Activated CD8-positive, alpha-beta memory T cell treated with anti-CD3 and anti-CD28 coated beads, Interleukin-2, amount 10 ng/mL, durations not matched to agents 7 days and 5 days (primary cell): ENCODE measurements around the gene RPL29. TPM values are rescaled to one million over a fixed set of nuclear protein-coding genes. Genes with fewer than 3 reads are reported as not detected.

Experiments used
- ATAC-seq: fragments of 150-1000 bp; cut with Tn5 transposase; one replicate; pipeline ENCODE4 v1.10.0; 2021; ENCODE audit warnings: moderate library complexity
- CTCF ChIA-PET: fragments of 350-600 bp; sonication (Branson Sonifier 250); formaldehyde crosslinking; loops from one replicate; lab custom pipeline; 2021; ENCODE audit warnings: antibody characterized with exemption; lab: Charles Lee
- DNase-seq: peaks from one replicate; pipeline ENCODE4 v3.0.0-alpha.2; 2020
- H3K27ac Mint-ChIP-seq: one replicate; pipeline ENCODE4 v1.8.0; 2021; ENCODE audit warnings: mild to moderate bottlenecking, mixed read lengths
- H3K27me3 Mint-ChIP-seq: one replicate; pipeline ENCODE4 v1.8.0; 2021; ENCODE audit warnings: mixed read lengths
- H3K36me3 Mint-ChIP-seq: one replicate; pipeline ENCODE4 v1.8.0; 2021; ENCODE audit warnings: mild to moderate bottlenecking, mixed read lengths
- H3K4me1 Mint-ChIP-seq: one replicate; pipeline ENCODE4 v1.8.0; 2021; ENCODE audit warnings: mixed read lengths
- H3K4me3 Mint-ChIP-seq: one replicate; pipeline ENCODE4 v1.8.0; 2021; ENCODE audit warnings: mild to moderate bottlenecking, moderate library complexity, mixed read lengths
- H3K9me3 Mint-ChIP-seq: one replicate; pipeline ENCODE4 v1.8.0; 2022; ENCODE audit warnings: low read depth, mixed read lengths
- total RNA-seq, 2 experiments: library from RNA; stranded (reverse); gene quantifications; one replicate each; pipeline ENCODE4 v1.2.3, GENCODE V29; 2021

RPL29 gene
- total RNA-seq, 2 experiments from 2014 or later = 1,042 to 1,060 TPM

GRCh38 chr3:52023101-52023770, 27.5 kb upstream of the RPL29 start:
- no peaks in the 10 kb centered on the region for H3K4me1 Mint-ChIP-seq
- H3K4me3 Mint-ChIP-seq = no peak overlapping the region
- no peak overlapping the region for H3K27ac Mint-ChIP-seq
- no peaks in the 10 kb centered on the region for H3K27me3 Mint-ChIP-seq
- DNase-seq (no peak), ATAC-seq (no peak)
- no peaks in the 10 kb centered on the region for H3K36me3 Mint-ChIP-seq
- H3K9me3 Mint-ChIP-seq = no peaks in the 10 kb centered on the region
- CTCF ChIA-PET = interaction anchor here (1.2 to 1.5 kb wide), 2 partner anchors 22 to 30 kb away, joined by 7 read pairs; no protein-coding TSS in a partner anchor

- DNase-seq (no peak), ATAC-seq (no peak)
- Mint-ChIP-seq H3K4me1 (no peaks in the 10 kb centered on the region), H3K27ac (no peak overlapping the region), H3K36me3 (no peaks in the 10 kb centered on the region), H3K27me3 (no peaks in the 10 kb centered on the region), H3K4me3 (no peak overlapping the region), H3K9me3 (no peaks in the 10 kb centered on the region)
- CTCF ChIA-PET = interaction anchor here (1.2 to 1.5 kb wide), 2 partner anchors 21 to 31 kb away, joined by 7 read pairs; no protein-coding TSS in a partner anchor
Measured at GRCh38 chr3:52022323-52023100, 26.8 kb upstream of the RPL29 start.

- Mint-ChIP-seq H3K4me3 (no peak overlapping the region), H3K27ac (no peak overlapping the region), H3K27me3 (no peaks in the 10 kb centered on the region), H3K4me1 (no peaks in the 10 kb centered on the region), H3K9me3 (no peaks in the 10 kb centered on the region), H3K36me3 (no peaks in the 10 kb centered on the region)
- CTCF ChIA-PET = interaction anchor here (0.7 to 1.5 kb wide), 3 partner anchors 19 to 31 kb away, joined by 3 to 7 read pairs (median 7); no protein-coding TSS in a partner anchor
- ATAC-seq = no peak
- no peak for DNase-seq
Measured at GRCh38 chr3:52021489-52022268, 26.0 kb upstream of the RPL29 start.

- CTCF ChIA-PET = interaction anchor here (0.7 kb wide), 1 partner anchor 18 kb away, joined by 3 read pairs; no protein-coding TSS in a partner anchor
- no peak overlapping the region for H3K27ac Mint-ChIP-seq
- ATAC-seq = no peak
Measured at GRCh38 chr3:52020796-52021195, 25.1 kb upstream of the RPL29 start.

GRCh38 chr3:52019352-52020080, 23.8 kb upstream of the RPL29 start:
- no peaks in the 10 kb centered on the region for H3K27me3 Mint-ChIP-seq
- H3K27ac Mint-ChIP-seq = no peak overlapping the region
- H3K4me3 Mint-ChIP-seq = no peak overlapping the region
- H3K36me3 Mint-ChIP-seq = no peaks in the 10 kb centered on the region
- DNase-seq (no peak), ATAC-seq (no peak)
- H3K9me3 Mint-ChIP-seq = no peaks in the 10 kb centered on the region
- H3K4me1 Mint-ChIP-seq = no peaks in the 10 kb centered on the region
- CTCF ChIA-PET = interaction anchor here (1.0 kb wide), 1 partner anchor 103 kb away, joined by 3 read pairs; no protein-coding TSS in a partner anchor

More at GRCh38 chr3:52020796-52021195, 25.1 kb upstream of the RPL29 start:
- Mint-ChIP-seq H3K4me3 (no peak overlapping the region), H3K4me1 (no peaks in the 10 kb centered on the region), H3K36me3 (no peaks in the 10 kb centered on the region), H3K9me3 (no peaks in the 10 kb centered on the region), H3K27me3 (no peaks in the 10 kb centered on the region)
- DNase-seq = no peak

GRCh38 chr3:52018319-52019000, 22.8 kb upstream of the RPL29 start:
- no peaks in the 10 kb centered on the region for H3K36me3 Mint-ChIP-seq
- no peak overlapping the region for H3K4me3 Mint-ChIP-seq
- H3K4me1 Mint-ChIP-seq = no peaks in the 10 kb centered on the region
- H3K27me3 Mint-ChIP-seq = no peaks in the 10 kb centered on the region
- no peak overlapping the region for H3K27ac Mint-ChIP-seq
- CTCF ChIA-PET = interaction anchor here (0.6 to 1.5 kb wide), 2 partner anchors 14 to 502 kb away, joined by 3 read pairs; no protein-coding TSS in a partner anchor
- ATAC-seq (no peak), DNase-seq (no peak)
- H3K9me3 Mint-ChIP-seq = no peaks in the 10 kb centered on the region

GRCh38 chr3:52017586-52017985, 21.9 kb upstream of the RPL29 start:
- ATAC-seq = no peak
- no peaks in the 10 kb centered on the region for H3K4me1 Mint-ChIP-seq
- H3K36me3 Mint-ChIP-seq = no peaks in the 10 kb centered on the region
- no peak overlapping the region for H3K27ac Mint-ChIP-seq
- DNase-seq = no peak
- no peaks in the 10 kb centered on the region for H3K9me3 Mint-ChIP-seq
- CTCF ChIA-PET = interaction anchor here (1.5 to 2.2 kb wide), 2 partner anchors 13 to 17 kb away, joined by 3 to 8 read pairs; no protein-coding TSS in a partner anchor
- H3K4me3 Mint-ChIP-seq = no peak overlapping the region
- no peaks in the 10 kb centered on the region for H3K27me3 Mint-ChIP-seq

- no peaks in the 10 kb centered on the region for H3K4me1 Mint-ChIP-seq
- H3K4me3 Mint-ChIP-seq = no peak overlapping the region
- H3K27me3 Mint-ChIP-seq = no peaks in the 10 kb centered on the region
- no peak overlapping the region for H3K27ac Mint-ChIP-seq
- CTCF ChIA-PET = interaction anchor here (0.5 to 3.5 kb wide), 5 partner anchors 14 to 108 kb away, joined by 3 to 10 read pairs (median 3); no protein-coding TSS in a partner anchor
- H3K9me3 Mint-ChIP-seq = no peaks in the 10 kb centered on the region
- DNase-seq (no peak), ATAC-seq (no peak)
- H3K36me3 Mint-ChIP-seq = no peaks in the 10 kb centered on the region
Measured at GRCh38 chr3:52015438-52016228, 19.9 kb upstream of the RPL29 start.

GRCh38 chr3:52014613-52015012, 18.9 kb upstream of the RPL29 start:
- no peaks in the 10 kb centered on the region for H3K27me3 Mint-ChIP-seq
- DNase-seq (no peak), ATAC-seq (no peak)
- H3K9me3 Mint-ChIP-seq = no peaks in the 10 kb centered on the region
- H3K36me3 Mint-ChIP-seq = no peaks in the 10 kb centered on the region
- H3K4me1 Mint-ChIP-seq = no peaks in the 10 kb centered on the region
- CTCF ChIA-PET = interaction anchor here (1.1 to 3.5 kb wide), 2 partner anchors 15 to 38 kb away, joined by 3 to 10 read pairs; no protein-coding TSS in a partner anchor
- H3K27ac Mint-ChIP-seq = no peak overlapping the region
- no peak overlapping the region for H3K4me3 Mint-ChIP-seq

GRCh38 chr3:52013802-52014598, 18.3 kb upstream of the RPL29 start:
- CTCF ChIA-PET = interaction anchor here (1.0 to 3.5 kb wide), 3 partner anchors 16 to 109 kb away, joined by 3 to 10 read pairs (median 3); no protein-coding TSS in a partner anchor
- DNase-seq (no peak), ATAC-seq (peak; percentile 33)
- Mint-ChIP-seq H3K4me3 (no peak overlapping the region), H3K9me3 (no peaks in the 10 kb centered on the region), H3K4me1 (no peaks in the 10 kb centered on the region), H3K36me3 (no peaks in the 10 kb centered on the region), H3K27ac (no peak overlapping the region), H3K27me3 (no peaks in the 10 kb centered on the region)

- no peaks in the 10 kb centered on the region for H3K27me3 Mint-ChIP-seq
- no peak overlapping the region for H3K4me3 Mint-ChIP-seq
- CTCF ChIA-PET = interaction anchor here (1.0 to 3.5 kb wide), 5 partner anchors 11 to 208 kb away, joined by 3 to 10 read pairs (median 4); no protein-coding TSS in a partner anchor
- H3K4me1 Mint-ChIP-seq = no peaks in the 10 kb centered on the region
- no peak for DNase-seq
- H3K9me3 Mint-ChIP-seq = no peaks in the 10 kb centered on the region
- H3K36me3 Mint-ChIP-seq = no peaks in the 10 kb centered on the region
- H3K27ac Mint-ChIP-seq = no peak overlapping the region
- no peak for ATAC-seq
Measured at GRCh38 chr3:52012699-52013098, 17.0 kb upstream of the RPL29 start.
